Breast epithelium (tissue), 4 donors: Measurements from ENCODE around the gene GLT6D1. TPM values are rescaled to one million over a fixed set of nuclear protein-coding genes. Genes with fewer than 3 reads are reported as not detected.

Experiments
- DNase-seq, 2 donors: peaks; one replicate each; pipeline ENCODE4 v3.0.0-alpha.2; 2019; ENCODE audit warnings: low spot score in 2 of 2
- H3K27ac ChIP-seq, 2 donors: fragments of 200-600 bp; sonication (generic) in 1 of 2; one replicate each; pipeline ENCODE4 v1.5.1; 2016 to 2019; ENCODE audit warnings: mild to moderate bottlenecking in 1 of 2
- H3K27me3 ChIP-seq, 2 donors: fragments of 200-600 bp; sonication (generic) in 1 of 2; one replicate each; pipeline versions ENCODE4 v1.5.1 to v1.6.0; 2017 to 2019; ENCODE audit warnings: control low read depth in 1 of 2, mild to moderate bottlenecking in 1 of 2
- H3K36me3 ChIP-seq: fragments of 200-600 bp; one replicate; pipeline ENCODE4 v1.5.1; 2019
- H3K4me1 ChIP-seq, 2 donors: fragments of 200-600 bp; sonication (generic); one replicate each; pipeline ENCODE4 v1.5.1; 2016 to 2019; ENCODE audit warnings: control low read depth in 1 of 2
- H3K4me3 ChIP-seq, 3 donors: fragments of 200-600 bp; sonication (generic); 1 replicate in 2 of 3; 2 replicates in 1 of 3; pipeline ENCODE4 v1.5.1; 2016 to 2019; ENCODE audit warnings: mild to moderate bottlenecking in 3 of 3, moderate library complexity in 2 of 3
- H3K9me3 ChIP-seq, 2 donors: fragments of 200-600 bp; sonication (generic) in 1 of 2; one replicate each; pipeline ENCODE4 v1.5.1; 2016 to 2019; ENCODE audit warnings: control low read depth in 1 of 2
- CTCF ChIP-seq, 3 donors: fragments of 450-650 bp; IDR thresholded peaks; one replicate each; pipeline ENCODE4 v1.5.1; 2016 to 2017; ENCODE audit warnings: antibody characterized with exemption in 3 of 3, mild to moderate bottlenecking in 3 of 3, moderate library complexity in 3 of 3
- POLR2A ChIP-seq: fragments of 450-650 bp; IDR thresholded peaks from one replicate; pipeline ENCODE4 v1.6.1; 2016; ENCODE audit warnings: antibody characterized with exemption, mild to moderate bottlenecking, moderate library complexity
- POLR2AphosphoS5 ChIP-seq, 3 donors: sonication (generic); formaldehyde crosslinking; IDR thresholded peaks; one replicate each; pipeline ENCODE4 v1.6.1; 2017; ENCODE audit warnings: antibody characterized with exemption in 3 of 3
- intact Hi-C: fragments of 100-400 bp; cut with DNase I; formaldehyde crosslinking; loops from one replicate; pipeline ENCODE4 v1.15.1; 2023; ENCODE audit warnings: low total_unique reads
- total RNA-seq, 3 donors: library from RNA; depleted of rRNA; stranded (reverse); fragments of >200 nt; gene quantifications; one replicate each; pipeline ENCODE4 v1.1.0, GENCODE V29; 2016

Gene GLT6D1
- total RNA-seq, 3 donors from 2014 or later: not detected

GRCh38 chr9:135611142-135611874, 28.0 kb downstream of the GLT6D1 start:
- Histone ChIP-seq H3K4me1 (no peaks in the 10 kb centered on the region), H3K27ac (no peak overlapping the region), H3K9me3 (no peaks in the 10 kb centered on the region), H3K36me3 (no peaks in the 10 kb centered on the region), H3K27me3 (peaks cover 0 to 53% of the 10 kb centered on the region in 2 donors), H3K4me3 (no peak overlapping the region)
- intact Hi-C loops: no loop called here
- DNase-seq: peak in 1 of 2 donors; percentile 1
- TF ChIP-seq POLR2A (no peak), POLR2AphosphoS5 (IDR thresholded peaks at IDR 0.05) (no peak), CTCF (IDR thresholded peaks at IDR 0.05) (no peak)

GRCh38 chr9:135610290-135611141, 28.8 kb downstream of the GLT6D1 start:
- peaks cover 0 to 46% of the 10 kb centered on the region in 2 donors for H3K27me3 ChIP-seq
- intact Hi-C loops: no loop called here
- DNase-seq: peak in 1 of 2 donors; percentile 10
- no peaks in the 10 kb centered on the region for H3K36me3 ChIP-seq
- no peaks in the 10 kb centered on the region for H3K9me3 ChIP-seq
- H3K4me1 ChIP-seq: no peaks in the 10 kb centered on the region
- no peak overlapping the region for H3K27ac ChIP-seq
- TF ChIP-seq POLR2AphosphoS5 (IDR thresholded peaks at IDR 0.05) (no peak), CTCF (IDR thresholded peaks at IDR 0.05) (no peak), POLR2A (no peak)
- no peak overlapping the region for H3K4me3 ChIP-seq

- Histone ChIP-seq H3K27me3 (peaks cover 0 to 35% of the 10 kb centered on the region in 2 donors), H3K9me3 (no peaks in the 10 kb centered on the region), H3K4me1 (no peaks in the 10 kb centered on the region), H3K4me3 (no peak overlapping the region), H3K36me3 (no peaks in the 10 kb centered on the region), H3K27ac (no peak overlapping the region)
- peak in 1 of 2 donors; percentile 2 for DNase-seq
- TF ChIP-seq CTCF (IDR thresholded peaks at IDR 0.05): no peak
- no peak for TF ChIP-seq POLR2AphosphoS5 (IDR thresholded peaks at IDR 0.05)
- no peak for TF ChIP-seq POLR2A
- intact Hi-C loops: no loop called here
Measured at GRCh38 chr9:135609366-135609955, 29.9 kb downstream of the GLT6D1 start.

GRCh38 chr9:135608999-135609317, 30.4 kb downstream of the GLT6D1 start:
- Histone ChIP-seq H3K27me3 (peaks cover 0 to 30% of the 10 kb centered on the region in 2 donors), H3K27ac (no peak overlapping the region), H3K36me3 (no peaks in the 10 kb centered on the region), H3K4me3 (no peak overlapping the region), H3K9me3 (no peaks in the 10 kb centered on the region), H3K4me1 (no peaks in the 10 kb centered on the region)
- intact Hi-C loops: no loop called here
- no peak for TF ChIP-seq POLR2A
- TF ChIP-seq POLR2AphosphoS5 (IDR thresholded peaks at IDR 0.05): no peak
- no peak for TF ChIP-seq CTCF (IDR thresholded peaks at IDR 0.05)
- peak in 1 of 2 donors; percentile 2 for DNase-seq
